Mesodermal cell (in vitro differentiated cells): Measurements from ENCODE around the gene CYTL1.
"Not testable (repeated sequence)": the region's sequence is repeated elsewhere in the genome, so short reads cannot be mapped to it uniquely, and the experiment has no call there.

Source experiments
- H3K27ac ChIP-seq: 2 replicates; pipeline ENCODE4 v1.7.0; 2013; ENCODE audit warnings: mild to moderate bottlenecking, low read depth, low read length, moderate library complexity; ENCODE audit not compliant: severe bottlenecking
- H3K36me3 ChIP-seq: 2 replicates; pipeline ENCODE4 v1.7.1; 2013; ENCODE audit warnings: mild to moderate bottlenecking, low read length, moderate library complexity; ENCODE audit not compliant: control insufficient read depth, insufficient read depth
- H3K4me1 ChIP-seq: one replicate; pipeline ENCODE4 v1.7.1; 2013; ENCODE audit warnings: mild to moderate bottlenecking, low read length; ENCODE audit not compliant: insufficient read depth, control insufficient read depth, poor library complexity, severe bottlenecking
- H3K4me3 ChIP-seq: 2 replicates; pipeline ENCODE4 v1.7.0; 2013; ENCODE audit warnings: low read length, control low read depth, mild to moderate bottlenecking; ENCODE audit not compliant: insufficient read depth, poor library complexity, severe bottlenecking; ENCODE audit errors: extremely low read depth
- H3K9me3 ChIP-seq: 2 replicates; pipeline ENCODE4 v1.7.1; 2013; ENCODE audit warnings: mild to moderate bottlenecking, low read length, moderate library complexity; ENCODE audit not compliant: control insufficient read depth
- WGBS, 2 experiments: methylation state at CpG; one replicate each; pipeline ENCODE4 v1.1.5; 2013; ENCODE audit warnings: missing lambda C conversion rate in 2 of 2; ENCODE audit not compliant: insufficient coverage in 2 of 2; 5-methylcytosine and 5-hydroxymethylcytosine counted together

CYTL1 gene

GRCh38 chr4:5019796-5020195 is 538 bp upstream of the CYTL1 start:
- peaks cover 3% of the 10 kb centered on the region for H3K4me1 ChIP-seq
- no peaks in the 10 kb centered on the region for H3K9me3 ChIP-seq
- H3K4me3 ChIP-seq, result no peak overlapping the region
- H3K36me3 ChIP-seq, result no peaks in the 10 kb centered on the region
- no peak overlapping the region for H3K27ac ChIP-seq
- 90 to 96% methylated on average over 6 to 11 of the region's 12 CpGs for WGBS, 2 experiments

- Histone ChIP-seq H3K27ac (no peak overlapping the region), H3K36me3 (no peaks in the 10 kb centered on the region), H3K4me3 (no peak overlapping the region), H3K9me3 (no peaks in the 10 kb centered on the region), H3K4me1 (peaks cover 3% of the 10 kb centered on the region)
- 69 to 84% methylated on average over 4 of the region's 6 CpGs for WGBS, 2 experiments
These were observed 655 bp downstream of the CYTL1 start for GRCh38 chr4:5018603-5019002.

GRCh38 chr4:5018096-5018495 is 1.2 kb downstream of the CYTL1 start:
- WGBS, 2 experiments, result no CpG with 5 or more reads among the region's 2 CpGs
- Histone ChIP-seq H3K36me3 (no peaks in the 10 kb centered on the region), H3K27ac (no peak overlapping the region), H3K4me3 (no peak overlapping the region), H3K4me1 (peaks cover 3% of the 10 kb centered on the region), H3K9me3 (no peaks in the 10 kb centered on the region)

- H3K4me1 ChIP-seq, result peaks cover 2% of the 10 kb centered on the region
- H3K9me3 ChIP-seq, result no peaks in the 10 kb centered on the region
- H3K27ac ChIP-seq, result no peak overlapping the region
- no peaks in the 10 kb centered on the region for H3K36me3 ChIP-seq
- WGBS, 2 experiments, result 54 to 100% methylated on average over 2 of the region's 7 CpGs
- no peak overlapping the region for H3K4me3 ChIP-seq
These were observed 5.1 kb downstream of the CYTL1 start for GRCh38 chr4:5014007-5014682.

- WGBS, 2 experiments, result 100% methylated on average over 1 to 2 of the region's 2 CpGs
- Histone ChIP-seq H3K27ac (no peak overlapping the region), H3K4me1 (no peaks in the 10 kb centered on the region), H3K9me3 (no peaks in the 10 kb centered on the region), H3K36me3 (no peaks in the 10 kb centered on the region), H3K4me3 (no peak overlapping the region)
These were observed 6.3 kb downstream of the CYTL1 start for GRCh38 chr4:5012958-5013357.

GRCh38 chr4:5012244-5012898 is 6.9 kb downstream of the CYTL1 start:
- no peak overlapping the region for H3K4me3 ChIP-seq
- no peak overlapping the region for H3K27ac ChIP-seq
- no peaks in the 10 kb centered on the region for H3K36me3 ChIP-seq
- H3K4me1 ChIP-seq, result no peaks in the 10 kb centered on the region
- WGBS, 2 experiments, result 85 to 100% methylated on average over 1 to 4 of the region's 5 CpGs
- no peaks in the 10 kb centered on the region for H3K9me3 ChIP-seq

- Histone ChIP-seq H3K9me3 (no peaks in the 10 kb centered on the region), H3K36me3 (no peaks in the 10 kb centered on the region), H3K27ac (no peak overlapping the region), H3K4me1 (no peaks in the 10 kb centered on the region), H3K4me3 (no peak overlapping the region)
- WGBS, 2 experiments, result 88 to 100% methylated on average over 2 of the region's 2 CpGs
These were observed 8.3 kb downstream of the CYTL1 start for GRCh38 chr4:5010984-5011383.

GRCh38 chr4:5009796-5010195 is 9.5 kb downstream of the CYTL1 start:
- Histone ChIP-seq H3K36me3 (no peaks in the 10 kb centered on the region), H3K4me1 (no peaks in the 10 kb centered on the region), H3K4me3 (no peak overlapping the region), H3K27ac (no peak overlapping the region), H3K9me3 (no peaks in the 10 kb centered on the region)
- WGBS, 2 experiments, result 91% methylated on average over 3 of the region's 3 CpGs

- H3K4me1 ChIP-seq, H3K4me3 ChIP-seq, H3K9me3 ChIP-seq, H3K36me3 ChIP-seq, H3K27ac ChIP-seq: not testable (repeated sequence)
- WGBS, 2 experiments, result 93 to 95% methylated on average over 3 to 6 of the region's 11 CpGs
These were observed 12.3 kb downstream of the CYTL1 start for GRCh38 chr4:5006932-5007331.

GRCh38 chr4:5004496-5004895 is 14.8 kb downstream of the CYTL1 start:
- no peaks in the 10 kb centered on the region for H3K36me3 ChIP-seq
- WGBS, 2 experiments, result 81 to 89% methylated on average over 4 to 7 of the region's 8 CpGs
- no peak overlapping the region for H3K4me3 ChIP-seq
- H3K27ac ChIP-seq, result no peak overlapping the region
- H3K4me1 ChIP-seq, result no peaks in the 10 kb centered on the region
- H3K9me3 ChIP-seq, result no peaks in the 10 kb centered on the region

GRCh38 chr4:5003918-5004317 is 15.3 kb downstream of the CYTL1 start:
- Histone ChIP-seq H3K9me3 (no peaks in the 10 kb centered on the region), H3K4me3 (no peak overlapping the region), H3K4me1 (no peaks in the 10 kb centered on the region), H3K36me3 (no peaks in the 10 kb centered on the region), H3K27ac (no peak overlapping the region)
- 90 to 93% methylated on average over 3 of the region's 3 CpGs for WGBS, 2 experiments
